Body of pancreas (tissue), 4 donors: Measurements from ENCODE around the gene YWHAB.

ENCODE experiments used
- POLR2A ChIP-seq, 3 donors: fragments of 450-650 bp; IDR thresholded peaks; one replicate each; pipeline ENCODE4 v1.6.1; 2016; ENCODE audit warnings: antibody characterized with exemption in 3 of 3, mild to moderate bottlenecking in 2 of 3
- TF ChIP-seq, protein P1 (sequence below), 7 experiments: fragments of 450-650 bp in 4 of 7; fragments of 200-600 bp in 3 of 7; sonication (generic) in 3 of 7; IDR thresholded peaks; one replicate each; pipeline ENCODE4 v1.5.1; 2016 to 2019; ENCODE audit warnings: antibody characterized with exemption in 7 of 7

DNA sequence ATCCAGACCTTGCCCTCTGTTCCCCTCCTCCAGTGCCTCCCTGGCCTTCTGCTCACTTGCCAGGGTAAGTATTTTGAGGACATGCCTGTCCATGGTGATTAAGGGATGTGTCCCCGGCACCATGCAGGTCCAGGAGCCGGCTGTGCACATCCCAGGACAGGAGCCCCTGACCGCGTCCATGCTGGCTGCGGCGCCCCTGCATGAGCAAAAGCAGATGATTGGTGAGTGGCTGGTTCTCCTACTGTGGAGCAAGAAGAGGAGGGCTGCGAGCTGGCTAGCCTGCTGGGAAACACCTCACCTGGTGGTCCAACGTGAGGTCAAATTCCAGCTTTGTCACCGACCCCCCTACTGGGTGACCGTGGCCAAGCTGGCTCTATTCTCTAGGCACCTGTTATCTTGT is 51.0 kb downstream of the YWHAB start:
- TF ChIP-seq, protein P1, sequence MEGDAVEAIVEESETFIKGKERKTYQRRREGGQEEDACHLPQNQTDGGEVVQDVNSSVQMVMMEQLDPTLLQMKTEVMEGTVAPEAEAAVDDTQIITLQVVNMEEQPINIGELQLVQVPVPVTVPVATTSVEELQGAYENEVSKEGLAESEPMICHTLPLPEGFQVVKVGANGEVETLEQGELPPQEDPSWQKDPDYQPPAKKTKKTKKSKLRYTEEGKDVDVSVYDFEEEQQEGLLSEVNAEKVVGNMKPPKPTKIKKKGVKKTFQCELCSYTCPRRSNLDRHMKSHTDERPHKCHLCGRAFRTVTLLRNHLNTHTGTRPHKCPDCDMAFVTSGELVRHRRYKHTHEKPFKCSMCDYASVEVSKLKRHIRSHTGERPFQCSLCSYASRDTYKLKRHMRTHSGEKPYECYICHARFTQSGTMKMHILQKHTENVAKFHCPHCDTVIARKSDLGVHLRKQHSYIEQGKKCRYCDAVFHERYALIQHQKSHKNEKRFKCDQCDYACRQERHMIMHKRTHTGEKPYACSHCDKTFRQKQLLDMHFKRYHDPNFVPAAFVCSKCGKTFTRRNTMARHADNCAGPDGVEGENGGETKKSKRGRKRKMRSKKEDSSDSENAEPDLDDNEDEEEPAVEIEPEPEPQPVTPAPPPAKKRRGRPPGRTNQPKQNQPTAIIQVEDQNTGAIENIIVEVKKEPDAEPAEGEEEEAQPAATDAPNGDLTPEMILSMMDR (IDR thresholded peaks at IDR 0.05), result no peak
- TF ChIP-seq POLR2A (IDR thresholded peaks at IDR 0.05), result no peak
